HG03175 (cell line): Measurements from ENCODE around the gene SMURF2.
A peak's percentile ranks its signal among the peaks of the same experiment; 100 is the strongest.
"Not testable (repeated sequence)": the region's sequence is repeated elsewhere in the genome, so short reads cannot be mapped to it uniquely, and the experiment has no call there.

Source experiments
- ATAC-seq: cut with Tn5 transposase; IDR thresholded peaks from one replicate; pipeline ENCODE4 v1.9.1; 2021; ENCODE audit warnings: mild to moderate bottlenecking, moderate library complexity; ENCODE audit not compliant: unreplicated experiment

Gene SMURF2

GRCh38 chr17:64661976-64662773 lies at the start of gene SMURF2:
SMURF2 (minus strand) TSS chr17:64662307; CDS start chr17:64661880, 427 bp downstream.
- peak; percentile 84 for ATAC-seq

- ATAC-seq = no peak
Observed at GRCh38 chr17:64709481-64709880, 47.4 kb upstream of the SMURF2 start.

GRCh38 chr17:64707050-64707591 lies 45.0 kb upstream of the SMURF2 start:
- ATAC-seq = no peak

- no peak for ATAC-seq
Observed at GRCh38 chr17:64706224-64707049, 44.3 kb upstream of the SMURF2 start.

- ATAC-seq = no peak
Observed at GRCh38 chr17:64702815-64703214, 40.7 kb upstream of the SMURF2 start.

GRCh38 chr17:64698725-64699124 lies 36.6 kb upstream of the SMURF2 start:
- no peak for ATAC-seq

- no peak for ATAC-seq
Observed at GRCh38 chr17:64694207-64694606, 32.1 kb upstream of the SMURF2 start.

GRCh38 chr17:64692187-64692586 lies 30.1 kb upstream of the SMURF2 start:
- ATAC-seq = no peak

- ATAC-seq = no peak
Observed at GRCh38 chr17:64689106-64689505, 27.0 kb upstream of the SMURF2 start.

- no peak for ATAC-seq
Observed at GRCh38 chr17:64688481-64688880, 26.4 kb upstream of the SMURF2 start.

- ATAC-seq = no peak
Observed at GRCh38 chr17:64687961-64688360, 25.9 kb upstream of the SMURF2 start.

- no peak for ATAC-seq
Observed at GRCh38 chr17:64687376-64687775, 25.3 kb upstream of the SMURF2 start.

GRCh38 chr17:64686705-64687104 lies 24.6 kb upstream of the SMURF2 start:
- ATAC-seq = no peak

GRCh38 chr17:64685705-64686104 lies 23.6 kb upstream of the SMURF2 start:
- no peak for ATAC-seq

GRCh38 chr17:64683796-64684195 lies 21.7 kb upstream of the SMURF2 start:
- ATAC-seq = no peak

- ATAC-seq = no peak
Observed at GRCh38 chr17:64682261-64683181, 20.4 kb upstream of the SMURF2 start.

GRCh38 chr17:64679710-64680216 lies 17.7 kb upstream of the SMURF2 start:
- no peak for ATAC-seq

GRCh38 chr17:64676763-64677162 lies 14.7 kb upstream of the SMURF2 start:
- ATAC-seq = no peak

GRCh38 chr17:64670843-64671590 lies 8.9 kb upstream of the SMURF2 start:
- ATAC-seq = not testable (repeated sequence)
